Measurements from ENCODE around the gene GHRHR.

The GHRHR gene

GRCh38 chr7:30968747-30969603 lies 5.2 kb downstream of the GHRHR start:
- peak; percentile 1 for DNase-seq (ENCODE audit: low spot score)

DNA sequence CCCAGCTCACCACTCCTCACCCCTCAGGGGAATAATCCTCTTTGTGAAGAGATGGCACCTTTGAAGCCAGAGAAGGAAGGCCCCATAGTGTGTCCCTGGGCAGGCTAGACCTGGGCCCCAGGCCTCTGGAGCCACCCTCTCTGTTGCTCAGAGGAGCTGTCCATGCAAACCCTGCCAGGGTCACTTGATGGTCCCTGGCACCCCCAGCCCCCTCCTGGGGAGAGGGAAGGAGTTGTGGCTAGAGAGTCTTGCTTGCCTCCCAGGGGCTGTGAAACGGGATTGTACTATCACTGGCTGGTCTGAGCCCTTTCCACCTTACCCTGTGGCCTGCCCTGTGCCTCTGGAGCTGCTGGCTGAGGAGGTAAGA lies 5.8 kb downstream of the GHRHR start:
- no peak for DNase-seq (ENCODE audit: low spot score)

- peak; percentile 0 for DNase-seq (ENCODE audit: low spot score)
Observed at GRCh38 chr7:30970074-30970473, 6.3 kb downstream of the GHRHR start.

DNA sequence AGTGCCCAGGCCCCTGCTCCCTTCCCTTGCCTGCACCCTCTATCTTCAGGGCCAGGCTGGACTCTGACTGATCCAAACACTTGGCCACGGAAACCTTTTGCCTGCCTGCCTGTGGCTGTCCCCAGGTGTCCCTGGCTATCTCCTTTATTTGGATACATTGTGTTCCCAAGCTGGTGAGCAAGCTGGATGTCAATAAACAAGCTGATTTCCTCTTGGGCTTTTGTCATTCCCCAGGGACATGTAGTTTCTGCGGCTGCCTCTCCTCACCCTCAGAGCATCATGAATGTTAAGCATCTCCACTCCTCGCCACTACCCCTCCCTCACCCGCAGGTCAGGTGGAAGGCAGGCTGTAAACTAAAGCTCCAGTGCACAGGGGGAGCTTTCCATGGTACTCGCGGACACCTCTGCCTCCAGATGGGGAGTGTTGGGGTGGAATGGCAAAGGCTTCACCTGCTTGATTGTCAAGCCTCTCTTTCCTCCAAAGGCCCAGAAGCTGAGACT lies 6.9 kb downstream of the GHRHR start:
- DNase-seq (ENCODE audit: low spot score): peak; percentile 1

GRCh38 chr7:30971440-30971839 lies 7.7 kb downstream of the GHRHR start:
- no peak for DNase-seq (ENCODE audit: low spot score)

- DNase-seq (ENCODE audit: low spot score): no peak
Observed at GRCh38 chr7:30971840-30972563, 8.2 kb downstream of the GHRHR start.

DNA sequence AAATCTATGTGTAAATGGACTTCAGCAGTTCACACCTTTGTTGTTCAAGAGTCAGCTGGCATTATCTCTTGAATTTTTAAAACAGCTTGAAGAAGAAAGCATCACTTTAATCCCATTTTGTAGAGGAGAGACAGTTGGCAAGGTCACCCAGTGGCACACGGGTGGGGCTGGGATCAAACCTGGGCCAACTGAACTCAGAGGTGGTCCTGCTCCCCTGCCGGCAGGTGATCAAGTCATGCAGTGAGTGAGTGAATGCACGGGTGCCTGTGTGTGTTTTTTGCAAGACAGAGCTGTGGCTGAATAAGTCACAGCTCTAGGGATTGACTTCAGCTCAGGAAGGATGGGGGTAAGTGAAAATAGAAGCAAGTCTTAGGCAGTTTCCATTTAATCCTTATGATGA lies 9.5 kb downstream of the GHRHR start:
- no peak for DNase-seq (ENCODE audit: low spot score)

GRCh38 chr7:30973791-30974604 lies 10.2 kb downstream of the GHRHR start:
- no peak for DNase-seq (ENCODE audit: low spot score)

DNA sequence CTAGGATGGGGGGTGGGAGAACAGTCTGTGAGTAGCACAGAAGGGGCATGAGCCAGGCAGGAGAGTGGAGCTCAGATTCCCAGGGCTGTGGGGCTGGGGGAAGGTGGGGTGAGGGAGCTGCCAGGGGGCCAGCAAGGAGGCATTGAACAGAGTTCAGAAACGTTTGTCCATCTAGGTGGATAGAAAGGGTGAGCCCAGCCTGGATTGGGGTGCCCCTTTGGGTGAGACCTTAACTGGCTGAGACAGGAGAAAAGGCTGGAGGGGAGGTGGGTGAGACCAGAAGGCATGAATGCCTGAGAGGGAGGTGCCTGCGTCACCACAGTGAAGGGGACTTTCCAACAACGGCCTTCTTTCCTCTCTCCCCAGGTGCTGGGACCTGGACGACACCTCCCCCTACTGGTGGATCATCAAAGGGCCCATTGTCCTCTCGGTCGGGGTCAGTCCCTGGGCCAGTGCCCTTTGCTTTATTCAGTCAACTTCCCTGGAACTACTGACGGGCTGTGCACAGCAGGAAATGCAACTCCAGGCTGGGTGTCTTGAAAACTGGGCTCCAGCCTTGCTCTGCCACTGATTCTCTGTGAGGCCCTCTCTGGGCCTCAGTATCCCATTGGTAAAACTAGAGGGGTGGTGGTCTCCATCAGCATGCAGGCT lies 11.0 kb downstream of the GHRHR start:
- no peak for DNase-seq (ENCODE audit: low spot score)

GRCh38 chr7:30975256-30975899 lies 11.6 kb downstream of the GHRHR start:
- DNase-seq (ENCODE audit: low spot score): no peak

DNA sequence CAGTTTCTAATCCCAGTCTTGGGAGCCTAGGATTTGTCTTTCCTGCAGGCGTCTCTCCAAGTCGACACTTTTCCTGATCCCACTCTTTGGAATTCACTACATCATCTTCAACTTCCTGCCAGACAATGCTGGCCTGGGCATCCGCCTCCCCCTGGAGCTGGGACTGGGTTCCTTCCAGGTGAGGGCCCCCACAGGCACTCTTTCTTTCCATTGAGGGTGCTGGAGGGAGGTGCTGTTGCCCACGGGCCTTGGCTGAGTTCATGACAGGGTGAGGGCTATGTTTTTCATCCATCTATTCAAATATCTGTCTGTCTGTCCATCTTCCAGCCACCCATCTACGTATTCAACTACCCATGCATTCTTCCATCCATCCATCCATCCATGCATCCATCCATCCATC lies 12.6 kb downstream of the GHRHR start:
- no peak for DNase-seq (ENCODE audit: low spot score)

DNA sequence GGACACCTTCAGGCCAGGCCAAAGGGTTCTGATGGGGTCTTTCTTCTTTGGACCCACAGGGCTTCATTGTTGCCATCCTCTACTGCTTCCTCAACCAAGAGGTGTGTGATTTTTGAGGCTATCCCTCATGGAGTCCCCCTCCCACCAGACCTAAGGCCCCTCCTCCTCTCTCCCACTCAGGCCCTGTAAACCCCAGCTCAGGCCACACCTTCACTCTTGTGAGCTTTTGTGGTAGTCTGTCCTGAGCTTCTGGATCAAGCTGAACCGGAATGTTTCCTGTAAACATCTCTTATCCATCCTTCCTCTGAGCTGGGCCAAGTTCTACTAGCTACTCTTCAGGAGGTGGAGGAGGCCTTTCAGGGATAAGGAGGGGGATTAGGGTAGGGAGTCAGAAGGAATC lies 13.5 kb downstream of the GHRHR start:
- no peak for DNase-seq (ENCODE audit: low spot score)

DNA sequence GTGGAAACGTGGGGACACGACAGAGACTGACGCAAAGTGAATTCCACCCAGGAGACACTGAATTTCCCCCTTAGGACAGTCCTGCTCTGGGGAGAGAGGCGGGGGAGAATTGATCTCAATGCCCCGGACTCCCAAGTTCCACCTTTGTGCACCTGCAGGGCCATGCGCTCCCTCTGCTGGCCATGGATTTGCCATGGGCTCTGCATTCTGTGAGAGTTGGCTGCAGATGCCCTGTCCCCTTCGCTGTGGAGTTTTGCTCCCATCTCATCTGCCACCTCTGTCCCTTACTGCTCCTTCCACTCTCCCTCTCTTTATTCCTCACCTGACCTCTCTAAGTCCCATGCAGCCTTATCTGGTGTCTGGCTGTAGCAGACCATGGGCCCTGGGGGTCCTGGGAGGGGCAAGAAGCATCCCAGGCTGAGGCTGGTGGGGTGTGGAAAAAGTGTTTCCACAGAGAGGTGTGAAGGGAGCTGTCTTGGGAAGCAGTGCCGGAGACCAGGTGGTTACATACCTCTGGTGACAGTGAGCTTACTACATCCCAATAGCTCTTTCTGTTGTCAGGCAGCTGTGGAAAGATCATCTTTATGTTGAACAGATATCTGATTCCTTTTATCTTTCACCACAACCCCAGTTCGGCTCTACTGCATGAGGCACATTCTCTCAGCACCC lies 14.3 kb downstream of the GHRHR start:
- no peak for DNase-seq (ENCODE audit: low spot score)

- DNase-seq (ENCODE audit: low spot score): no peak
Observed at GRCh38 chr7:30979027-30979426, 15.3 kb downstream of the GHRHR start.

GRCh38 chr7:30980194-30980593 lies 16.4 kb downstream of the GHRHR start:
- DNase-seq (ENCODE audit: low spot score): no peak

DNA sequence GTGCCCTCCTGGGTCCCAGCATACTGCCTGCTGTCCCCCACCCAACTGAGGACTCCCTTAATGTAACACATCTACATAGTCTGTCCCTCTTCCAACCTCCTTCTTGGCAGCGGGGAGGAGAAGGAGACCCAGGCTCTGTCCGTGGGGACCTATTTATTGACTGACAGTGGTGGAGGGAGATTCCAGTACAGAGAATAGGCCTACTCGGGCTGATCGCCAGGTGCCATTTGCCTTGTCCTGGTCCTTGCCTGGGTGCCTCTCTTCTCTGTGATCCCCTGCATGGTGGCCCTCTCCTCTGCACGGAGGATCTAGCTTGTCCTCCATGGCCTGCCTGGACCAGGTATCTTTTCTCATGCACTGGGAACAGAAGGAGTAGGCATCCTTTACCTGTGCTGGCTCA lies 17.0 kb downstream of the GHRHR start:
- DNase-seq (ENCODE audit: low spot score): no peak

- peak; percentile 93 for DNase-seq (ENCODE audit: low spot score)
Observed at GRCh38 chr7:30983042-30983913, 19.5 kb downstream of the GHRHR start.

GRCh38 chr7:30983914-30984247 lies 20.1 kb downstream of the GHRHR start:
- no peak for DNase-seq (ENCODE audit: low spot score)

GRCh38 chr7:30984359-30985107 lies 20.8 kb downstream of the GHRHR start:
- DNase-seq (ENCODE audit: low spot score): peak; percentile 48

Measured in Ammon's horn (tissue), 1 donor.